Transverse colon (tissue), 4 donors: ENCODE results near the gene CDHR1.

ENCODE experiments used
- CTCF ChIP-seq, 5 experiments: fragments of 200-600 bp in 3 of 5; fragments of 450-650 bp in 2 of 5; sonication (generic) in 3 of 5; IDR thresholded peaks; 1 replicate in 2 of 5; 2 replicates in 3 of 5; pipeline ENCODE4 v1.5.1; 2016 to 2017; ENCODE audit warnings: antibody characterized with exemption in 5 of 5, inconsistent platforms in 3 of 5, mild to moderate bottlenecking in 2 of 5, moderate library complexity in 1 of 5
- POLR2A ChIP-seq: fragments of 450-650 bp; IDR thresholded peaks from one replicate; pipeline ENCODE4 v1.6.1; 2016; ENCODE audit warnings: antibody characterized with exemption, mild to moderate bottlenecking, moderate library complexity
- POLR2AphosphoS5 ChIP-seq, 3 donors: sonication (generic); formaldehyde crosslinking; IDR thresholded peaks; one replicate each; pipeline ENCODE4 v1.6.1; 2016; ENCODE audit warnings: antibody characterized with exemption in 3 of 3

GRCh38 chr10:84164442-84164841 lies 29.9 kb upstream of the CDHR1 start:
- no peak for TF ChIP-seq CTCF (IDR thresholded peaks at IDR 0.05)
- no peak for TF ChIP-seq POLR2A
- TF ChIP-seq POLR2AphosphoS5 (IDR thresholded peaks at IDR 0.05), result no peak
